Measurements from ENCODE around the gene ADGRV1. TPM values are rescaled to one million over a fixed set of nuclear protein-coding genes. Genes with fewer than 3 reads are reported as not detected.
A peak's percentile ranks its signal among the peaks of the same experiment; 100 is the strongest.

Gene ADGRV1
- total RNA-seq, 4 donors from 2014 or later: 1.9 to 11.3 TPM; not detected in 2

- H3K36me3 ChIP-seq: no peaks in the 10 kb centered on the region
- no peak overlapping the region for H3K27ac ChIP-seq
- TF ChIP-seq POLR2A (IDR thresholded peaks at IDR 0.05): no peak
- no peak for TF ChIP-seq CTCF (IDR thresholded peaks at IDR 0.05)
- no peaks in the 10 kb centered on the region for H3K4me1 ChIP-seq
- H3K4me3 ChIP-seq: no peak overlapping the region
- intact Hi-C loops (cut with DNase I; ENCODE audit: low total_unique reads): no loop called here
- H3K27me3 ChIP-seq: no peaks in the 10 kb centered on the region
- H3K9me3 ChIP-seq: no peaks in the 10 kb centered on the region
- DNase-seq: no peak
These were observed 340.5 kb downstream of the ADGRV1 start for GRCh38 chr5:90899014-90899604.

GRCh38 chr5:90901261-90901660 lies 342.7 kb downstream of the ADGRV1 start:
- H3K9me3 ChIP-seq: no peaks in the 10 kb centered on the region
- TF ChIP-seq POLR2A (IDR thresholded peaks at IDR 0.05) (no peak), CTCF (IDR thresholded peaks at IDR 0.05) (no peak)
- intact Hi-C loops (cut with DNase I; ENCODE audit: low total_unique reads): no loop called here

GRCh38 chr5:90902170-90902569 lies 343.6 kb downstream of the ADGRV1 start:
- H3K4me3 ChIP-seq: no peak overlapping the region
- H3K27me3 ChIP-seq: no peaks in the 10 kb centered on the region
- no peak for TF ChIP-seq CTCF (IDR thresholded peaks at IDR 0.05)
- no peak for TF ChIP-seq POLR2A (IDR thresholded peaks at IDR 0.05)
- no peak overlapping the region for H3K27ac ChIP-seq
- H3K9me3 ChIP-seq: no peaks in the 10 kb centered on the region
- DNase-seq: no peak
- no peaks in the 10 kb centered on the region for H3K4me1 ChIP-seq
- intact Hi-C loops (cut with DNase I; ENCODE audit: low total_unique reads): no loop called here
- no peaks in the 10 kb centered on the region for H3K36me3 ChIP-seq

More at GRCh38 chr5:90901261-90901660, 342.7 kb downstream of the ADGRV1 start:
- Histone ChIP-seq H3K4me1 (no peaks in the 10 kb centered on the region), H3K27ac (no peak overlapping the region), H3K27me3 (no peaks in the 10 kb centered on the region), H3K36me3 (no peaks in the 10 kb centered on the region), H3K4me3 (no peak overlapping the region)
- no peak for DNase-seq

GRCh38 chr5:90902651-90903386 lies 344.2 kb downstream of the ADGRV1 start:
- H3K4me3 ChIP-seq: no peak overlapping the region
- no peaks in the 10 kb centered on the region for H3K27me3 ChIP-seq
- no peak overlapping the region for H3K27ac ChIP-seq
- H3K4me1 ChIP-seq: no peaks in the 10 kb centered on the region
- no peaks in the 10 kb centered on the region for H3K9me3 ChIP-seq
- H3K36me3 ChIP-seq: no peaks in the 10 kb centered on the region
- no peak for TF ChIP-seq CTCF (IDR thresholded peaks at IDR 0.05)
- TF ChIP-seq POLR2A (IDR thresholded peaks at IDR 0.05): no peak
- intact Hi-C loops (cut with DNase I; ENCODE audit: low total_unique reads): no loop called here
- DNase-seq: no peak

- Histone ChIP-seq H3K4me1 (no peaks in the 10 kb centered on the region), H3K27ac (peak overlapping the region in 1 of 2 donors; percentile 36), H3K4me3 (no peak overlapping the region), H3K9me3 (no peaks in the 10 kb centered on the region), H3K27me3 (no peaks in the 10 kb centered on the region), H3K36me3 (no peaks in the 10 kb centered on the region)
- TF ChIP-seq POLR2A (IDR thresholded peaks at IDR 0.05) (no peak), CTCF (IDR thresholded peaks at IDR 0.05) (no peak)
- intact Hi-C loops (cut with DNase I; ENCODE audit: low total_unique reads): no loop called here
- peak in 1 of 2 donors; percentile 19 for DNase-seq
These were observed 350.5 kb downstream of the ADGRV1 start for GRCh38 chr5:90909101-90909503.
